Left lobe of liver (tissue), 2 donors: Measurements from ENCODE around the gene TINCR. TPM values are rescaled to one million over a fixed set of nuclear protein-coding genes. Genes with fewer than 3 reads are reported as not detected.

Experiments
- ATAC-seq: fragments of 200-7000 bp; cut with Tn5 transposase; one replicate; pipeline ENCODE4 v1.9.1; 2020; ENCODE audit warnings: mild to moderate bottlenecking, moderate library complexity
- DNase-seq: peaks from one replicate; pipeline ENCODE4 v3.0.0-alpha.2; 2020; ENCODE audit warnings: low spot score
- total RNA-seq: library from RNA; stranded (reverse); gene quantifications from one replicate; pipeline ENCODE4 v1.2.1, GENCODE V29; 2021
- donor health status: DM: no; HTN: no; CAD: no; lungs with moderate emphysema.
- donor health status: DM: no; HTN: yes; CAD: no.

The TINCR gene
- total RNA-seq, 1 donor from 2014 or later: not detected

GRCh38 chr19:5520501-5520900 lies 47.3 kb downstream of the TINCR start:
- ATAC-seq (no peak), DNase-seq (no peak)

GRCh38 chr19:5519076-5519475 lies 48.7 kb downstream of the TINCR start:
- no peak for ATAC-seq
- no peak for DNase-seq

- no peak for ATAC-seq
- DNase-seq: no peak
Observed at GRCh38 chr19:5515737-5516136, 52.0 kb downstream of the TINCR start.

GRCh38 chr19:5514001-5514400 lies 53.8 kb downstream of the TINCR start:
- DNase-seq: no peak
- ATAC-seq: no peak

- no peak for DNase-seq
- no peak for ATAC-seq
Observed at GRCh38 chr19:5512715-5513114, 55.0 kb downstream of the TINCR start.

Other genes starting within 250 kb of the TINCR start
- 7.3 TPM for gene PTPRS, start 227.1 kb downstream of the TINCR start, total RNA-seq
- not detected for gene ZNRF4, start 112.5 kb downstream of the TINCR start, total RNA-seq
- gene SAFB2, start 54.8 kb upstream of the TINCR start, total RNA-seq: 49.4 TPM
- 48.6 TPM for gene SAFB, start 55.1 kb upstream of the TINCR start, total RNA-seq
- gene MICOS13, start 112.6 kb upstream of the TINCR start, total RNA-seq: 38.4 TPM
- gene HSD11B1L, start 113.1 kb upstream of the TINCR start, total RNA-seq: 4.1 TPM
- 241 TPM for gene RPL36, start 122.3 kb upstream of the TINCR start, total RNA-seq
- gene LONP1, start 152.2 kb upstream of the TINCR start, total RNA-seq: 68.7 TPM
- not detected for gene CATSPERD, start 152.7 kb upstream of the TINCR start, total RNA-seq
- gene PRR22, start 216.8 kb upstream of the TINCR start, total RNA-seq: 3.0 TPM
- gene DUS3L, start 223.2 kb upstream of the TINCR start, total RNA-seq: 18.8 TPM
- gene NRTN, start 237.1 kb upstream of the TINCR start, total RNA-seq: 16.7 TPM